GM21717 (cell line): ENCODE measurements around the gene RFLNA.

Source experiments
- ATAC-seq: cut with Tn5 transposase; IDR thresholded peaks from one replicate; pipeline ENCODE4 v1.9.1; 2021; ENCODE audit warnings: mild to moderate bottlenecking, moderate library complexity; ENCODE audit not compliant: unreplicated experiment

The RFLNA gene

GRCh38 chr12:124335426-124336183 is 40.7 kb downstream of the RFLNA start:
- ATAC-seq, result no peak

- no peak for ATAC-seq
Measured at GRCh38 chr12:124336184-124336437, 41.2 kb downstream of the RFLNA start.

GRCh38 chr12:124336742-124337520 is 42.0 kb downstream of the RFLNA start:
- no peak for ATAC-seq

GRCh38 chr12:124337622-124338021 is 42.7 kb downstream of the RFLNA start:
- ATAC-seq, result no peak

GRCh38 chr12:124338448-124338847 is 43.6 kb downstream of the RFLNA start:
- no peak for ATAC-seq

GRCh38 chr12:124338876-124339603 is 44.1 kb downstream of the RFLNA start:
- ATAC-seq, result no peak

GRCh38 chr12:124340080-124340900 is 45.4 kb downstream of the RFLNA start:
- no peak for ATAC-seq

GRCh38 chr12:124341645-124342069 is 46.8 kb downstream of the RFLNA start:
- no peak for ATAC-seq

- no peak for ATAC-seq
Measured at GRCh38 chr12:124344022-124344421, 49.1 kb downstream of the RFLNA start.

GRCh38 chr12:124344526-124344925 is 49.6 kb downstream of the RFLNA start:
- no peak for ATAC-seq

GRCh38 chr12:124345795-124346194 is 50.9 kb downstream of the RFLNA start:
- no peak for ATAC-seq

GRCh38 chr12:124346425-124347168 is 51.7 kb downstream of the RFLNA start:
- no peak for ATAC-seq

- no peak for ATAC-seq
Measured at GRCh38 chr12:124347335-124347734, 52.4 kb downstream of the RFLNA start.

- ATAC-seq, result no peak
Measured at GRCh38 chr12:124347805-124348658, 53.1 kb downstream of the RFLNA start.

GRCh38 chr12:124348659-124349380 is 53.9 kb downstream of the RFLNA start:
- ATAC-seq, result no peak

- ATAC-seq, result no peak
Measured at GRCh38 chr12:124350491-124350890, 55.6 kb downstream of the RFLNA start.

- ATAC-seq, result no peak
Measured at GRCh38 chr12:124351422-124351821, 56.5 kb downstream of the RFLNA start.

GRCh38 chr12:124352257-124352656 is 57.4 kb downstream of the RFLNA start:
- ATAC-seq, result no peak

GRCh38 chr12:124352839-124353238 is 57.9 kb downstream of the RFLNA start:
- no peak for ATAC-seq
